Measurements from ENCODE around the gene ATP9B. TPM values are rescaled to one million over a fixed set of nuclear protein-coding genes. Genes with fewer than 3 reads are reported as not detected.

The ATP9B gene
- total and polyA plus RNA-seq, 12 donors: 6.7 to 19.7 (median 14.5) TPM

DNA sequence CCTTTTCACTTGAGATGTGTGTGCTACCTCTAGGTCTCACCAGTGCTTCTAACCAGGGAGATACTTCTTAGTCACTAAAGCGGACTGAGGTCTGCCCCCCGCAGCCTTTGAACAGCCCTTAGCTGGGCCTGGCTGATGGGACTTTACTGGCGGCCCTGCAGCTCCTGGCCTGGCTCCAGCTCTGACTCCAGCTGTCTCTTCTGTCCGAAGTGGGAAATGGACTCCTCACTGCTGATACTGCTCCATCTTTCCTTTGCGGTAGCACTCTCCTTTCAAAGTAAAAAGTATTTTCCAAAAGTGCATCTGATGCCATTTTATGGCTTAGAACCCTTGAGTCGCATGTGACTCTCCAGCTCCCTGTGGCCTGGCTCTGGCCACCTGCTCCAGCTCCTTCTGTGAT, 64.5 kb downstream of the ATP9B start:
- Histone ChIP-seq H3K4me3 (no peak overlapping the region), H3K27me3 (no peaks in the 10 kb centered on the region), H3K36me3 (peaks cover 0 to 28% (median 3%) of the 10 kb centered on the region in 9 donors), H3K9me3 (no peaks in the 10 kb centered on the region), H3K4me1 (no peaks in the 10 kb centered on the region), H3K27ac (no peak overlapping the region)
- DNase-seq (peak; percentile 8 to 24), ATAC-seq (no peak)
- TF ChIP-seq, protein P1, sequence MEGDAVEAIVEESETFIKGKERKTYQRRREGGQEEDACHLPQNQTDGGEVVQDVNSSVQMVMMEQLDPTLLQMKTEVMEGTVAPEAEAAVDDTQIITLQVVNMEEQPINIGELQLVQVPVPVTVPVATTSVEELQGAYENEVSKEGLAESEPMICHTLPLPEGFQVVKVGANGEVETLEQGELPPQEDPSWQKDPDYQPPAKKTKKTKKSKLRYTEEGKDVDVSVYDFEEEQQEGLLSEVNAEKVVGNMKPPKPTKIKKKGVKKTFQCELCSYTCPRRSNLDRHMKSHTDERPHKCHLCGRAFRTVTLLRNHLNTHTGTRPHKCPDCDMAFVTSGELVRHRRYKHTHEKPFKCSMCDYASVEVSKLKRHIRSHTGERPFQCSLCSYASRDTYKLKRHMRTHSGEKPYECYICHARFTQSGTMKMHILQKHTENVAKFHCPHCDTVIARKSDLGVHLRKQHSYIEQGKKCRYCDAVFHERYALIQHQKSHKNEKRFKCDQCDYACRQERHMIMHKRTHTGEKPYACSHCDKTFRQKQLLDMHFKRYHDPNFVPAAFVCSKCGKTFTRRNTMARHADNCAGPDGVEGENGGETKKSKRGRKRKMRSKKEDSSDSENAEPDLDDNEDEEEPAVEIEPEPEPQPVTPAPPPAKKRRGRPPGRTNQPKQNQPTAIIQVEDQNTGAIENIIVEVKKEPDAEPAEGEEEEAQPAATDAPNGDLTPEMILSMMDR (IDR thresholded peaks at IDR 0.05): no peak
- intact Hi-C loops (cut with DNase I): no loop called here
- 62 to 74% methylated on average over 6 of the region's 6 CpGs for WGBS, 2 donors

DNA sequence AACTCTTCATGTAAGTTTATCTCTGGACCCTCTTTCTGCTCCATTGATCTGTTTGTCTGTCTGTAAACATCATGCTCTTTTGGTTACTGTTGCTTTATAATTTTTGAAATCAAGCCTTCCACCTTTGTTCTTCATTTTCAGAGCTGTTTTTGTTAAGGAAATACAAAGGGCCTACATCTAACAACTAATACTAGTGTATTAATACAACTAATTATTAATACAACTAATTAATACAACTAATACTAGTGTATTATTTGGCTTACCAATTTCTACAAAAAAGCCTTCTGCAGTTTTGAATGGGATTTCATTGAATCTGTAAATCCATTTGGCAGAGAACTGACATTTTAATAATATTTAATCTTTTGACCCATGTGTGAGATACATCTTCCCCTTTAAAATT, 66.7 kb downstream of the ATP9B start:
- no peak overlapping the region for H3K27ac ChIP-seq
- intact Hi-C loops (cut with DNase I): no loop called here
- no peak for DNase-seq
- H3K27me3 ChIP-seq: no peaks in the 10 kb centered on the region
- ATAC-seq: no peak
- H3K36me3 ChIP-seq: peaks cover 0 to 25% (median 3%) of the 10 kb centered on the region in 9 donors
- TF ChIP-seq, protein P1 (IDR thresholded peaks at IDR 0.05): no peak
- H3K9me3 ChIP-seq: no peaks in the 10 kb centered on the region
- H3K4me1 ChIP-seq: no peaks in the 10 kb centered on the region
- no peak overlapping the region for H3K4me3 ChIP-seq

DNA sequence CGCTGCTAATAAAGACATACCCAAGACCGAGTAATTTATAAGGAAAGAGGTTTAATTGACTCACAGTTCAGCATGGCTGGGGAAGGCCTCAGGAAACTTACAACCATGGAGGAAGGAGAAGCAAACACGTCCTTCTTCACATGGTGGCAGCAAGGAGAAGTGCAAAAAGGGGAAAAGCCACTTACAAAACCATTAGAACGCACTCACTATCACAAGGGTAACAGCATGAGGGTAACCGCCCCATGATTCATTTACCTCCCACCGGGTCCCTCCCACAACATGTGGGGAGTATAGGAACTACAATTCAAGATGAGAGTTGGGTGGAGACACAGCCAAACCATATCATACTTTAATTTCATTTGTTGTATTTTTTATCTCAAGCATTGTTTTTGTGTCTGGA, 67.5 kb downstream of the ATP9B start:
- Histone ChIP-seq H3K36me3 (peaks cover 0 to 25% (median 3%) of the 10 kb centered on the region in 9 donors), H3K9me3 (no peaks in the 10 kb centered on the region), H3K27ac (no peak overlapping the region), H3K4me1 (no peaks in the 10 kb centered on the region), H3K27me3 (no peaks in the 10 kb centered on the region), H3K4me3 (no peak overlapping the region)
- no peak for DNase-seq
- WGBS, 2 donors: 92 to 97% methylated on average over 6 of the region's 6 CpGs
- ATAC-seq: no peak
- TF ChIP-seq, protein P1 (IDR thresholded peaks at IDR 0.05): no peak
- intact Hi-C loops (cut with DNase I): no loop called here

DNA sequence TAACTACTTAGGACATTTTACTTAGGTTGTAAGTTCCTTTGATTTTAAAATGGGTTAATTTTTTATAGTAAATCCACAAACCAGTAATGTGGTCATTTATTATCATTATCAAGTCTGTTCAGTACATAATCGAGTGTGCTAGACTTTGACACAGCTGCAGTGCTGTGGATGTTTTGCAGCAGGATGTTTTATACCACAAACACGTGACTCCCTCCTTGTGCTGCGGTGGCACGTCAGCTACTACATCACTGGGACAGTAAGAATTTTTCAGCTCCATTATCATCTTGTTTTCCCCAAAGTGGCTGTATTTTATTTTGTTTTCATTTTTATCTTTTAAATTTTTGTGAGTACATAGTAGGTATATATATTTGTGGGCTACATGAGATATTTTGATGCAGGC, 70.0 kb downstream of the ATP9B start:
- TF ChIP-seq, protein P1 (IDR thresholded peaks at IDR 0.05): no peak
- intact Hi-C loops (cut with DNase I): no loop called here
- 86 to 93% methylated on average over 4 of the region's 4 CpGs for WGBS, 2 donors

More for the DNA sequence above, 70.0 kb downstream of the ATP9B start:
- Histone ChIP-seq H3K4me1 (no peaks in the 10 kb centered on the region), H3K4me3 (no peak overlapping the region), H3K27me3 (no peaks in the 10 kb centered on the region), H3K27ac (no peak overlapping the region), H3K9me3 (no peaks in the 10 kb centered on the region), H3K36me3 (peaks cover 0 to 19% (median 3%) of the 10 kb centered on the region in 9 donors)
- no peak for DNase-seq
- ATAC-seq: no peak
